NK-92 (cell line): ENCODE data around the gene AMOTL2.

Source experiments
- DNase-seq: peaks from one replicate; lab custom pipeline; 2025; ENCODE audit not compliant: unreplicated experiment; lab: John Stamatoyannopoulos, UW

Gene AMOTL2

GRCh38 chr3:134374105-134374790 lies at the start of gene AMOTL2:
Gene AMOTL2, minus strand, starts transcription at chr3:134374447. Its CDS starts 3,014 bp downstream, at chr3:134371433.
- DNase-seq, result no peak

- DNase-seq, result no peak
Measured at GRCh38 chr3:134423153-134423552, 48.9 kb upstream of the AMOTL2 start.

GRCh38 chr3:134419960-134420321 lies 45.7 kb upstream of the AMOTL2 start:
- DNase-seq, result no peak

GRCh38 chr3:134419214-134419959 lies 45.1 kb upstream of the AMOTL2 start:
- no peak for DNase-seq

GRCh38 chr3:134409041-134409440 lies 34.8 kb upstream of the AMOTL2 start:
- no peak for DNase-seq

GRCh38 chr3:134407239-134407625 lies 33.0 kb upstream of the AMOTL2 start:
- no peak for DNase-seq

GRCh38 chr3:134406331-134407238 lies 32.3 kb upstream of the AMOTL2 start:
- no peak for DNase-seq

GRCh38 chr3:134404366-134404885 lies 30.2 kb upstream of the AMOTL2 start:
- DNase-seq, result no peak

GRCh38 chr3:134397755-134398154 lies 23.5 kb upstream of the AMOTL2 start:
- no peak for DNase-seq

- DNase-seq, result no peak
Measured at GRCh38 chr3:134395103-134395502, 20.9 kb upstream of the AMOTL2 start.

GRCh38 chr3:134394380-134394779 lies 20.1 kb upstream of the AMOTL2 start:
- no peak for DNase-seq

GRCh38 chr3:134393074-134393473 lies 18.8 kb upstream of the AMOTL2 start:
- no peak for DNase-seq

- DNase-seq, result no peak
Measured at GRCh38 chr3:134392336-134392983, 18.2 kb upstream of the AMOTL2 start.

GRCh38 chr3:134389865-134390264 lies 15.6 kb upstream of the AMOTL2 start:
- DNase-seq, result no peak

GRCh38 chr3:134388788-134389485 lies 14.7 kb upstream of the AMOTL2 start:
- DNase-seq, result no peak

GRCh38 chr3:134388292-134388691 lies 14.0 kb upstream of the AMOTL2 start:
- no peak for DNase-seq

- no peak for DNase-seq
Measured at GRCh38 chr3:134387293-134387692, 13.0 kb upstream of the AMOTL2 start.

- no peak for DNase-seq
Measured at GRCh38 chr3:134384963-134385362, 10.7 kb upstream of the AMOTL2 start.

- no peak for DNase-seq
Measured at GRCh38 chr3:134381831-134382442, 7.7 kb upstream of the AMOTL2 start.

GRCh38 chr3:134381076-134381475 lies 6.8 kb upstream of the AMOTL2 start:
- no peak for DNase-seq
